ENCODE data around the gene SLC30A4. TPM values are rescaled to one million over a fixed set of nuclear protein-coding genes. Genes with fewer than 3 reads are reported as not detected.

The SLC30A4 gene
- total RNA-seq, result 10 to 100 TPM in 3 of 4 donors, 1 to 10 TPM in 1; 8.2 to 13.1 (median 11.2) TPM

- H3K36me3 ChIP-seq, result no peaks in the 10 kb centered on the region
- H3K4me1 ChIP-seq, result peaks cover 0 to 34% (median 15%) of the 10 kb centered on the region in 4 donors
- peak; percentile 59 to 79 for TF ChIP-seq POLR2A (IDR thresholded peaks at IDR 0.05)
- peak in 1 of 2 donors; percentile 28 for TF ChIP-seq EP300 (IDR thresholded peaks at IDR 0.05)
- peak; percentile 28 to 79 (median 61) for TF ChIP-seq CTCF (IDR thresholded peaks at IDR 0.05)
- H3K27me3 ChIP-seq, result no peaks in the 10 kb centered on the region
- H3K27ac ChIP-seq, result peak within 1 kb of the TSS; percentile 82 to 97 (median 94)
- peak within 1 kb of the TSS; percentile 66 to 96 (median 72) for H3K4me3 ChIP-seq
- DNase-seq (ENCODE audit: low spot score in 2 of 2), result peak; percentile 41 to 44
- WGBS, 2 donors, result 0% methylated on average over 16 to 41 of the region's 106 CpGs
- H3K9me3 ChIP-seq, result no peaks in the 10 kb centered on the region
Measured at GRCh38 chr15:45522328-45523165, at the start of gene SLC30A4. Gene SLC30A4 (minus strand): TSS chr15:45522755. CDS start chr15:45522354, 401 bp downstream.

GRCh38 chr15:45555934-45556608, 33.5 kb upstream of the SLC30A4 start:
- H3K36me3 ChIP-seq, result no peaks in the 10 kb centered on the region
- no peak overlapping the region for H3K4me3 ChIP-seq
- H3K27ac ChIP-seq, result no peak overlapping the region
- WGBS, 2 donors, result 25 to 41% methylated on average over 3 of the region's 3 CpGs
- TF ChIP-seq EP300 (IDR thresholded peaks at IDR 0.05) (no peak), POLR2A (IDR thresholded peaks at IDR 0.05) (no peak), CTCF (IDR thresholded peaks at IDR 0.05) (no peak)
- H3K9me3 ChIP-seq, result no peaks in the 10 kb centered on the region
- no peak for DNase-seq (ENCODE audit: low spot score in 2 of 2)
- no peaks in the 10 kb centered on the region for H3K4me1 ChIP-seq
- no peaks in the 10 kb centered on the region for H3K27me3 ChIP-seq

GRCh38 chr15:45551676-45552075, 29.1 kb upstream of the SLC30A4 start:
- H3K4me3 ChIP-seq, result no peak overlapping the region
- H3K27ac ChIP-seq, result no peak overlapping the region
- no peaks in the 10 kb centered on the region for H3K4me1 ChIP-seq
- no peaks in the 10 kb centered on the region for H3K27me3 ChIP-seq
- H3K36me3 ChIP-seq, result no peaks in the 10 kb centered on the region
- WGBS, 2 donors, result 50 to 55% methylated on average over 3 of the region's 3 CpGs
- no peak for DNase-seq (ENCODE audit: low spot score in 2 of 2)
- no peaks in the 10 kb centered on the region for H3K9me3 ChIP-seq
- TF ChIP-seq CTCF (IDR thresholded peaks at IDR 0.05) (no peak), EP300 (IDR thresholded peaks at IDR 0.05) (no peak), POLR2A (IDR thresholded peaks at IDR 0.05) (no peak)

GRCh38 chr15:45550436-45550835, 27.9 kb upstream of the SLC30A4 start:
- 84 to 86% methylated on average over 3 of the region's 3 CpGs for WGBS, 2 donors
- Histone ChIP-seq H3K4me3 (no peak overlapping the region), H3K9me3 (no peaks in the 10 kb centered on the region), H3K36me3 (no peaks in the 10 kb centered on the region), H3K4me1 (no peaks in the 10 kb centered on the region), H3K27me3 (no peaks in the 10 kb centered on the region), H3K27ac (no peak overlapping the region)
- TF ChIP-seq EP300 (IDR thresholded peaks at IDR 0.05) (no peak), POLR2A (IDR thresholded peaks at IDR 0.05) (no peak), CTCF (IDR thresholded peaks at IDR 0.05) (no peak)
- no peak for DNase-seq (ENCODE audit: low spot score in 2 of 2)

Data from tibial nerve (tissue), 4 donors.